ENCODE measurements around the gene MED28.
A peak's percentile ranks its signal among the peaks of the same experiment; 100 is the strongest.
"Not testable (repeated sequence)": the region's sequence is repeated elsewhere in the genome, so short reads cannot be mapped to it uniquely, and the experiment has no call there.

MED28 gene

GRCh38 chr4:17614416-17615299, at the start of gene MED28:
Gene MED28 (plus strand): TSS chr4:17614641. CDS start chr4:17614655, 14 bp downstream.
- peak; percentile 88 to 91 for DNase-seq

GRCh38 chr4:17565846-17566245, 48.6 kb upstream of the MED28 start:
- no peak for DNase-seq

- no peak for DNase-seq
These were observed 47.2 kb upstream of the MED28 start for GRCh38 chr4:17567271-17567670.

- no peak for DNase-seq
These were observed 40.2 kb upstream of the MED28 start for GRCh38 chr4:17574206-17574605.

- DNase-seq, result not testable (repeated sequence)
These were observed 39.3 kb upstream of the MED28 start for GRCh38 chr4:17575177-17575576.

GRCh38 chr4:17576932-17577664, 37.3 kb upstream of the MED28 start, which contains the start of gene LAP3:
Gene LAP3 (plus strand): TSS chr4:17577198. CDS start chr4:17577466, 268 bp downstream.
- peak; percentile 96 to 97 for DNase-seq

GRCh38 chr4:17577665-17578481, 36.6 kb upstream of the MED28 start:
- no peak for DNase-seq

- DNase-seq, result peak in 1 of 2 donors; percentile 67
These were observed 36.0 kb upstream of the MED28 start for GRCh38 chr4:17578482-17578891.

- no peak for DNase-seq
These were observed 33.5 kb upstream of the MED28 start for GRCh38 chr4:17580969-17581368.

GRCh38 chr4:17583276-17583675, 31.2 kb upstream of the MED28 start:
- DNase-seq, result no peak

GRCh38 chr4:17583941-17584340, 30.5 kb upstream of the MED28 start:
- no peak for DNase-seq

- DNase-seq, result no peak
These were observed 29.8 kb upstream of the MED28 start for GRCh38 chr4:17584521-17585213.

- DNase-seq, result no peak
These were observed 27.2 kb upstream of the MED28 start for GRCh38 chr4:17587094-17587822.

- no peak for DNase-seq
These were observed 25.1 kb upstream of the MED28 start for GRCh38 chr4:17589355-17589754.

GRCh38 chr4:17595471-17596005, 18.9 kb upstream of the MED28 start:
- DNase-seq, result peak in 1 of 2 donors; percentile 10

- no peak for DNase-seq
These were observed 16.9 kb upstream of the MED28 start for GRCh38 chr4:17597517-17597916.

GRCh38 chr4:17599826-17600225, 14.6 kb upstream of the MED28 start:
- DNase-seq, result no peak

- DNase-seq, result no peak
These were observed 9.2 kb upstream of the MED28 start for GRCh38 chr4:17605236-17605635.

GRCh38 chr4:17613761-17614415, 553 bp upstream of the MED28 start:
- no peak for DNase-seq

GRCh38 chr4:17616283-17616682, 1.8 kb downstream of the MED28 start:
- no peak for DNase-seq

- DNase-seq, result no peak
These were observed 4.5 kb downstream of the MED28 start for GRCh38 chr4:17618926-17619325.

All from bone marrow (tissue), 2 donors.